Spleen (tissue), 7 donors: ENCODE measurements around the gene SAA1.

Experiments
- POLR2A ChIP-seq, 3 donors: fragments of 450-650 bp; IDR thresholded peaks; one replicate each; pipeline ENCODE4 v1.5.1; 2017; ENCODE audit warnings: antibody characterized with exemption in 3 of 3, mild to moderate bottlenecking in 1 of 3
- POLR2AphosphoS5 ChIP-seq, 3 donors: sonication (generic); formaldehyde crosslinking; IDR thresholded peaks; one replicate each; pipeline ENCODE4 v1.5.1; 2017; ENCODE audit warnings: antibody characterized with exemption in 3 of 3
- TF ChIP-seq, protein P1 (sequence below), 11 experiments: fragments of 200-600 bp in 7 of 11; fragments of 450-650 bp in 4 of 11; sonication (generic) in 4 of 11; IDR thresholded peaks in 8 of 11; conservative IDR thresholded peaks in 3 of 11; 1 replicate in 7 of 11; 2 replicates in 4 of 11; pipeline versions ENCODE4 v1.4.0 to v1.8.0; 2016 to 2021; ENCODE audit warnings: antibody characterized with exemption in 11 of 11, inconsistent platforms in 4 of 11, mild to moderate bottlenecking in 1 of 11
- donor health status: DM: no; HTN: no; CAD: no; lungs with moderate emphysema.
- donor health status: DM: no; HTN: no; CAD: no.
- donor health status: DM: no; HTN: no; CAD: no.

DNA sequence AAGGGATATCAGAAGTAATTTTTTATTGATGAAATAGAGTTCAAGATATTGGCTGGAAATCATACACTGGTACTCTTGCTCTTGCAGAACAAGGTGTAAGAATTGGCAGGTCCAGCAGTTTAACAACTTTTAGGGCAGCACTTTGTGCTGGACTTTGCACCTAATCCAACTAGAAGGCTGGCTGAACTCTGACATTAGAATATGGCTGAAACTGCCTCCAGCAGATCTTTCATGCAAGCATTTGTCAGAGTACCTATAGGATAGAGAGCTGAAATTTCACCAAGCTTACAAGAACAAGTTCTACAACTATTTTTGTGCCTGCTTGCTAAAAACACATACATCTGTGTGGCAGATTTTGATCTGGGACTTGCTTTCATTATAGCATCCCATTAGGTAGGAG lies 38.7 kb downstream of the SAA1 start:
- TF ChIP-seq, protein P1, sequence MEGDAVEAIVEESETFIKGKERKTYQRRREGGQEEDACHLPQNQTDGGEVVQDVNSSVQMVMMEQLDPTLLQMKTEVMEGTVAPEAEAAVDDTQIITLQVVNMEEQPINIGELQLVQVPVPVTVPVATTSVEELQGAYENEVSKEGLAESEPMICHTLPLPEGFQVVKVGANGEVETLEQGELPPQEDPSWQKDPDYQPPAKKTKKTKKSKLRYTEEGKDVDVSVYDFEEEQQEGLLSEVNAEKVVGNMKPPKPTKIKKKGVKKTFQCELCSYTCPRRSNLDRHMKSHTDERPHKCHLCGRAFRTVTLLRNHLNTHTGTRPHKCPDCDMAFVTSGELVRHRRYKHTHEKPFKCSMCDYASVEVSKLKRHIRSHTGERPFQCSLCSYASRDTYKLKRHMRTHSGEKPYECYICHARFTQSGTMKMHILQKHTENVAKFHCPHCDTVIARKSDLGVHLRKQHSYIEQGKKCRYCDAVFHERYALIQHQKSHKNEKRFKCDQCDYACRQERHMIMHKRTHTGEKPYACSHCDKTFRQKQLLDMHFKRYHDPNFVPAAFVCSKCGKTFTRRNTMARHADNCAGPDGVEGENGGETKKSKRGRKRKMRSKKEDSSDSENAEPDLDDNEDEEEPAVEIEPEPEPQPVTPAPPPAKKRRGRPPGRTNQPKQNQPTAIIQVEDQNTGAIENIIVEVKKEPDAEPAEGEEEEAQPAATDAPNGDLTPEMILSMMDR (IDR thresholded peaks at IDR 0.05 in 8 of 11, conservative IDR thresholded peaks at IDR 0.05 in 3 of 11) = no peak
- TF ChIP-seq POLR2AphosphoS5 (IDR thresholded peaks at IDR 0.05) (no peak), POLR2A (IDR thresholded peaks at IDR 0.05) (no peak)
